HFFc6 (cell line): ENCODE data around the gene C4A. TPM values are rescaled to one million over a fixed set of nuclear protein-coding genes. Genes with fewer than 3 reads are reported as not detected.

Experiments
- DNase-seq: peaks from one replicate; pipeline ENCODE4 v3.0.0-alpha.2; 2018
- H3K27ac Mint-ChIP-seq: 2 replicates; pipeline ENCODE4 v1.8.0; 2020; ENCODE audit warnings: mild to moderate bottlenecking, mixed read lengths
- H3K27me3 Mint-ChIP-seq: 2 replicates; pipeline ENCODE4 v1.8.0; 2021; ENCODE audit warnings: mild to moderate bottlenecking, moderate library complexity, mixed read lengths; ENCODE audit not compliant: insufficient read depth
- H3K36me3 Mint-ChIP-seq: 2 replicates; pipeline ENCODE4 v1.8.0; 2021; ENCODE audit warnings: low read depth, mixed read lengths
- H3K4me1 Mint-ChIP-seq: 2 replicates; pipeline ENCODE4 v1.8.0; 2020; ENCODE audit warnings: low read depth, mixed read lengths
- H3K4me3 Mint-ChIP-seq: 2 replicates; pipeline ENCODE4 v1.8.0; 2020; ENCODE audit warnings: mild to moderate bottlenecking, moderate library complexity, mixed read lengths
- H3K9me3 Mint-ChIP-seq: 2 replicates; pipeline ENCODE4 v1.8.0; 2020; ENCODE audit warnings: mild to moderate bottlenecking, mixed read lengths
- CTCF ChIP-seq: fragments of 200-600 bp; sonication (generic); IDR thresholded peaks from 2 replicates; pipeline ENCODE4 v1.5.0; 2021; ENCODE audit warnings: antibody characterized with exemption, mild to moderate bottlenecking
- total RNA-seq, 6 experiments: library from RNA; stranded (reverse); fragmentation: NEBNext Ultra II Directional; extraction: Animal tissue kit (Norgen Biotek cat#: 25700); gene quantifications; 2 replicates in 1 of 6; 3 replicates in 5 of 6; pipeline ENCODE4 v1.2.3, GENCODE V29; 2021

C4A gene
- total RNA-seq, 6 experiments from 2014 or later, result 1.2 to 3.2 (median 2.0) TPM

- H3K4me1 Mint-ChIP-seq, result peaks cover 15% of the 10 kb centered on the region
- no peaks in the 10 kb centered on the region for H3K9me3 Mint-ChIP-seq
- H3K27ac Mint-ChIP-seq, result no peak overlapping the region
- no peak for DNase-seq
- peaks cover 18% of the 10 kb centered on the region for H3K36me3 Mint-ChIP-seq
- H3K27me3 Mint-ChIP-seq, result peaks cover 2% of the 10 kb centered on the region
- TF ChIP-seq CTCF, result no peak
- no peak overlapping the region for H3K4me3 Mint-ChIP-seq
These were observed 17.9 kb upstream of the C4A start for GRCh38 chr6:31963921-31964320.

- peaks cover 19% of the 10 kb centered on the region for H3K4me1 Mint-ChIP-seq
- no peak for TF ChIP-seq CTCF
These were observed 16.2 kb upstream of the C4A start for GRCh38 chr6:31965700-31966099.

GRCh38 chr6:31966506-31966905, 15.4 kb upstream of the C4A start:
- Mint-ChIP-seq H3K4me1 (peaks cover 19% of the 10 kb centered on the region), H3K4me3 (no peak overlapping the region), H3K27me3 (peaks cover 9% of the 10 kb centered on the region), H3K36me3 (peaks cover 29% of the 10 kb centered on the region), H3K27ac (no peak overlapping the region), H3K9me3 (no peaks in the 10 kb centered on the region)
- no peak for TF ChIP-seq CTCF
- no peak for DNase-seq

More at GRCh38 chr6:31965700-31966099, 16.2 kb upstream of the C4A start:
- Mint-ChIP-seq H3K4me3 (no peak overlapping the region), H3K27me3 (peaks cover 8% of the 10 kb centered on the region), H3K36me3 (peaks cover 31% of the 10 kb centered on the region), H3K27ac (no peak overlapping the region), H3K9me3 (no peaks in the 10 kb centered on the region)
- DNase-seq, result no peak

GRCh38 chr6:31966997-31967925, 14.6 kb upstream of the C4A start:
- Mint-ChIP-seq H3K9me3 (peaks cover 3% of the 10 kb centered on the region; the same call in 1 of the 2 replicates), H3K36me3 (peaks cover 26% of the 10 kb centered on the region), H3K4me3 (no peak overlapping the region), H3K27ac (no peak overlapping the region), H3K27me3 (peaks cover 17% of the 10 kb centered on the region), H3K4me1 (peaks cover 19% of the 10 kb centered on the region)
- DNase-seq, result no peak
- TF ChIP-seq CTCF, result no peak

DNA sequence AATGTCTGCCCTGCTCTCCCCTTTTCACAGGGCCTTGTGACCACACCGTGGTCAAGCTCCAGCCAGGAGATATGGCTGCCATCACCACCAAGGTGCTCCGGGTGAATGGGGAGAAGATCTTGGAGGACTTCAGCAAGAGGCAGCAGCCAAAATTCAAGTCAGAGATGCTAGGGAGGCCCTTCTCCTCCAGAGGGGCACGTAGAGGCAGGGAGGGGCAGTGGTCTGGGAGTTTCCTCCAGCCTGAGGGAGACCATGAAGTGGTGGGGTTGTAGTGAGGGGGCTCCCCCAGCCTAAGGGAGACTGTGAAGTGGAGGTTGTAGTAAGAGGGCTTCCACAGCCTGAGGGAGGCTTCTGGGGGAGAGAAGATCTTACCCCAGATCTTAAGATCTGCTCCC, 13.9 kb upstream of the C4A start:
- no peak for TF ChIP-seq CTCF
- Mint-ChIP-seq H3K27ac (no peak overlapping the region), H3K4me3 (no peak overlapping the region), H3K4me1 (peaks cover 24% of the 10 kb centered on the region), H3K9me3 (peaks cover 3% of the 10 kb centered on the region; the same call in 1 of the 2 replicates), H3K36me3 (peaks cover 29% of the 10 kb centered on the region), H3K27me3 (peaks cover 20% of the 10 kb centered on the region)
- no peak for DNase-seq
